Psoas muscle (tissue), 8 donors: ENCODE measurements around the gene NADSYN1. TPM values are rescaled to one million over a fixed set of nuclear protein-coding genes. Genes with fewer than 3 reads are reported as not detected.

Experiments used
- ATAC-seq, 4 donors: fragments of 200-7000 bp; cut with Tn5 transposase; one replicate each; pipeline ENCODE4 v1.9.1; 2020; ENCODE audit warnings: moderate library complexity in 3 of 4, mild to moderate bottlenecking in 2 of 4
- DNase-seq, 2 donors: peaks; one replicate each; pipeline ENCODE4 v3.0.0-alpha.2; 2020
- H3K27ac ChIP-seq: fragments of 200-600 bp; one replicate; pipeline ENCODE4 v1.8.0; 2022
- H3K27me3 ChIP-seq, 3 donors: fragments of 200-600 bp in 1 of 3; one replicate each; pipeline versions ENCODE4 v1.6.1 to v1.8.0; 2013 to 2022; ENCODE audit warnings: low read length in 2 of 3, mild to moderate bottlenecking in 2 of 3, moderate library complexity in 1 of 3; ENCODE audit not compliant: insufficient read depth in 3 of 3
- H3K36me3 ChIP-seq, 2 donors: fragments of 200-600 bp in 1 of 2; one replicate each; pipeline versions ENCODE4 v1.6.1 to v1.8.0; 2013 to 2022; ENCODE audit warnings: low read depth in 1 of 2, mild to moderate bottlenecking in 1 of 2, moderate library complexity in 1 of 2; ENCODE audit not compliant: insufficient read depth in 1 of 2
- H3K4me1 ChIP-seq: fragments of 200-600 bp; one replicate; pipeline ENCODE4 v1.8.0; 2022
- H3K4me3 ChIP-seq: fragments of 200-600 bp; one replicate; pipeline ENCODE4 v1.8.0; 2022; ENCODE audit warnings: mild to moderate bottlenecking
- H3K9me3 ChIP-seq: fragments of 200-600 bp; one replicate; pipeline ENCODE4 v1.8.0; 2022
- CTCF ChIP-seq: fragments of 200-600 bp; IDR thresholded peaks from one replicate; pipeline ENCODE4 v1.8.0; 2022; ENCODE audit warnings: antibody characterized with exemption
- WGBS, 3 donors: extraction: QIAGEN DNeasy Blood & Tissue Kit; methylation state at CpG; one replicate each; pipeline versions ENCODE4 v1.1.6 to v1.1.7; 2013; 5-methylcytosine and 5-hydroxymethylcytosine counted together
- intact Hi-C, 2 donors: fragments of 100-400 bp; cut with DNase I; formaldehyde crosslinking; loops; one replicate each; pipeline versions ENCODE4 v1.11.0 to v1.14.2; 2022
- polyA plus RNA-seq, 3 donors: library from polyadenylated mRNA; stranded (reverse); fragments of 200-250 nt; gene quantifications; one replicate each; pipeline ENCODE4 v1.2.3, GENCODE V29; 2013
- total RNA-seq, 4 donors: library from RNA; stranded (reverse); fragmentation: NEBNext Ultra II Directional in 2 of 4; extraction: Animal tissue kit (Norgen Biotek cat#: 25700) in 2 of 4; gene quantifications; one replicate each; pipeline versions ENCODE4 v1.2.1 to v1.2.4, GENCODE V29; 2021 to 2023
- donor health status: healthy with polysubstance abuse.
- donor health status: DM: no; HTN: no; CAD: no; lungs with moderate emphysema.
- donor health status: Bipolar disorder and iron deficiency.
- donor health status: healthy.
- donor health status: DM: yes; HTN: yes; CAD: no.
- donor health status: DM: no; HTN: no; CAD: no.
- donor health status: DM: no; HTN: no; CAD: no.
- donor health status: DM: yes; HTN: yes; CAD: no.

The NADSYN1 gene
- total and polyA plus RNA-seq, 7 donors = 7.8 to 19.3 (median 13.0) TPM

GRCh38 chr11:71442880-71443279 lies 10.1 kb upstream of the NADSYN1 start:
- Histone ChIP-seq H3K36me3 (peaks cover 10 to 63% of the 10 kb centered on the region in 2 donors), H3K27ac (no peak overlapping the region), H3K9me3 (no peaks in the 10 kb centered on the region), H3K27me3 (no peaks in the 10 kb centered on the region), H3K4me3 (no peak overlapping the region), H3K4me1 (no peaks in the 10 kb centered on the region)
- no peak for DNase-seq
- WGBS, 3 donors = 96 to 98% (median 98%) methylated on average over 5 of the region's 5 CpGs
- TF ChIP-seq CTCF = no peak
- ATAC-seq = no peak
- intact Hi-C loops = no loop called here

DNA sequence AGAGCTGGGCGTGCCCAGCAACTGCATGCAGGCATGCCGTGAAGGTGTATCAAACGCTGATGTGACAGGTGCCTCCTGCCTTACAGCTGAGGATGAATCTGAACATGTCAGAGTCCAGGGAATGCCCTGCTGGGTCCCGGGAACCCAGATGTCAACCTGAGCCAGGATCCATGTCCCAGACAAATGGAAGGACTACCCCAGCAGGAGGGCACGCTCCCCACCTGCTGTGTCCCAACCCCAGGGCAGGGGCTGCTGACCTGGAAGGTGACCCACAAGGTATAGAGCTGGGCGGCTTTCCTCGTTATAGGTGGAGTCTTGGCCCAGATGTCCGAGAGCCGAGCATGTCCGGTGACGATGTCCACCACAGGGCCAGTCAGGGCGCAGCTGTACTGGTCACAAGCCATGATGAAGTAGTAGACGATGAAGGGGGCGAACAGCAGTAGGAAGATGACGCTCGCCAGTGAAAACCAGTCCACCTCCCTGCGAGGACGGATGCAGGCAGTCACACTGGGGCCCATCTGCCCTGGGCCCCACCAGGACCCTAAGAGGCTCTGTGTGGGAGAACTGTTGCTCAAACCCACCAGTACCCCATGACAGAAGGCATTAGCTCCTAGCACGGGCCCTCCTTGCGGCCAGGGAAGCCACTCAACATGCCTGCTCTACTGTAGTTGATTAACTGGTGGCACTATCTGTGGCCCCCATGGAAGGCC lies 9.1 kb upstream of the NADSYN1 start:
- 94 to 96% (median 94%) methylated on average over 20 of the region's 20 CpGs for WGBS, 3 donors
- intact Hi-C loops = no loop called here
- TF ChIP-seq CTCF = no peak
- DNase-seq (no peak), ATAC-seq (no peak)
- no peaks in the 10 kb centered on the region for H3K9me3 ChIP-seq
- H3K27ac ChIP-seq = no peak overlapping the region
- peaks cover 6 to 56% of the 10 kb centered on the region in 2 donors for H3K36me3 ChIP-seq
- no peak overlapping the region for H3K4me3 ChIP-seq
- no peaks in the 10 kb centered on the region for H3K4me1 ChIP-seq
- H3K27me3 ChIP-seq = no peaks in the 10 kb centered on the region

DNA sequence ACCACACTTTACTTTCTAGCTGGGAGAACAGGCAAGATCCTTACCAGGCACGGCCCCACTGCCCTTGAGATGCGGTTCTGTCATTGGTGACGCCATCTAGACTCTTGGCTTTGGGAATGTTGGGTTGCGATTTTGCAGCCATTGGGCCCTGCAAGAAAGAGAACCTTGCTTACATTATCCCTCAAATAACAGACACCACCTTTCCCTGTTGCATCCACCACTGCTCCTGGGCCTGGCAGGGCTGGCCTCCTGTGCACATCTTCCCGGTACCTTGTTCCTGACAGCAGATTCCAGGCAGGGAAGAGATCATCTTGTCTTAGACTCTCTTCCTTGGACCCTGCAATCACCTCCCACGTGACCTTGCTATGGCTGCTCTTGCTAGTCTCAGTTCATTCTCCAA lies 8.2 kb upstream of the NADSYN1 start:
- no peak for DNase-seq
- Histone ChIP-seq H3K36me3 (peaks cover 2 to 48% of the 10 kb centered on the region in 2 donors), H3K4me3 (no peak overlapping the region), H3K9me3 (no peaks in the 10 kb centered on the region), H3K27me3 (no peaks in the 10 kb centered on the region), H3K4me1 (no peaks in the 10 kb centered on the region), H3K27ac (no peak overlapping the region)
- ATAC-seq = no peak
- no peak for TF ChIP-seq CTCF
- intact Hi-C loops = no loop called here
- WGBS, 3 donors = 93 to 99% (median 96%) methylated on average over 6 of the region's 6 CpGs

DNA sequence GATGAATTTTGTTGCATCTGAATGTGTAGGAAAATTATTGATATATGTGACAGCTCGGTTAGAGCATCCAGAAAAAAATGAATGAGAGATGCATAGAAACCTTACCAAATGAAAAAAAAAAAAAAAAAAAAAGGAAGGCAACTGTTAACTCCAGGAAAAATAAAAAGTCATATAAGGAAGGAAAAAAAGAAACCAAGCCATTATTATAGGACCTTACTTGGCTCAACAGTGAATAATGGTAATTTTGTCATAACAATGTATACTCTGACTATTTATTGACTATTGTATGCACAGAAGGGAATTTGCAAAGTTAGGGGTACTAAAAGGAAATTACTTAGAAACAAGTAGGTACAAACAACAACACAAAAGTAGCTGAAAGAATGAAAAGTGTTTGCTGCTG lies 6.9 kb upstream of the NADSYN1 start:
- no peaks in the 10 kb centered on the region for H3K27me3 ChIP-seq
- intact Hi-C loops = no loop called here
- H3K9me3 ChIP-seq = no peaks in the 10 kb centered on the region
- H3K36me3 ChIP-seq = peaks cover 2 to 38% of the 10 kb centered on the region in 2 donors
- 94 to 96% (median 96%) methylated on average over 1 of the region's 1 CpG for WGBS, 3 donors
- ATAC-seq (no peak), DNase-seq (no peak)
- no peak overlapping the region for H3K27ac ChIP-seq
- no peak for TF ChIP-seq CTCF
- no peak overlapping the region for H3K4me3 ChIP-seq
- peaks cover 3% of the 10 kb centered on the region for H3K4me1 ChIP-seq
